AG08395 (cell line): Measurements from ENCODE around the gene SLC35F4.
A peak's percentile ranks its signal among the peaks of the same experiment; 100 is the strongest.
"Not testable (repeated sequence)": the region's sequence is repeated elsewhere in the genome, so short reads cannot be mapped to it uniquely, and the experiment has no call there.

Experiments used
- DNase-seq: peaks from one replicate; pipeline ENCODE4 v3.0.0; 2012; ENCODE audit warnings: mixed read lengths, low spot score

SLC35F4 gene

DNA sequence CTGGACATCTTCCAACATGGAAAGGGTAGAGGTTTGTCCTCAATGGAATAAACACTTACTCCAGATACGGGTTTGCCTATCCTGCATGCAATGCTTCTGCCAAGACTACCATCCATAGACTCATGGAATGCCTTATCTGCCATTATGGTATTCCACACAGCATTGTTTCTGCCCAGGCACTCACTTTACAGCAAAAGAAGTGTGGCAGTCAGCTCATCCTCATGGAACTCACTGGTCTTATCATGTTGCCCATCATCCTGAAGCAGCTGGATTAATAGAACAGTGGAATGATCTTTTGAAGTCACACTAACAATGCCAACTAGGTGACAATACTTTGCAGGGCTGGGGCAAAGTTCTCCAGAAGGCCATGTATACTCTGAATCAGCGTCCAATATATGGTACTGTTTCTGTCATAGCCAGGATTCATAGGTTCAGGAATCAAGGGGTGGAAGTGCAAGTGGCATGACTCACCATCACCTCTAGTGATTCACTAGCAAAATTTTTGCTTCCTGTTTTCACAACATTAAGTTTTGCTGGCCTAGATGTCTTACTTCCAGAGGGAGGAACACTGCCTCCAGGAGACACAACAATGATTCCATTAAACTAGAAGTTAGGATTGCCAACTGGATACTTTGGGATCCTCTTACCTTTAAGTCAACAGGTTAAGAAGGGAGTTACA, 140.4 kb downstream of the SLC35F4 start:
- no peak for DNase-seq

- not testable (repeated sequence) for DNase-seq
Observed at GRCh38 chr14:57722141-57722540, 143.8 kb downstream of the SLC35F4 start.

DNA sequence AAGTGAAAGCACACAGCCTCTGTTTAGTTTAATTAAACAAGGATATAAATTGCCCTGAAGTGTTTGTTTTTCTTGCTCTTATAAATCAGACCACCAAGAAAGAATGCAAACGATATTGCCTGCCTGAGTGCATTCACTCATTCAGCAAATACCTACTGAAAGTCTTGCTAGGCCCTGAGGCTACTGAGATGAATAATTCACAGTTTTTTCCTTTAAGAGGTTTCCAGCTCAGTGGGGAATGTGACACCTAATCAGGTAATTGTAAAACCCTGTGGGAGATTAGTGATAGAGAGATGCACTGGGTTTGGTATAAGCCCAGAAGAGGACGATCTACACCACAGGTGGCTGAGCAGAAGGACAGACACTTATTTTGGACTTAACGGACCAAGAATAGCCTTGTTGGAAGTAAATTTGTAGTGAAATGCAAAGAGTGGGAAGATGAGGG, 151.4 kb downstream of the SLC35F4 start:
- DNase-seq = no peak

DNA sequence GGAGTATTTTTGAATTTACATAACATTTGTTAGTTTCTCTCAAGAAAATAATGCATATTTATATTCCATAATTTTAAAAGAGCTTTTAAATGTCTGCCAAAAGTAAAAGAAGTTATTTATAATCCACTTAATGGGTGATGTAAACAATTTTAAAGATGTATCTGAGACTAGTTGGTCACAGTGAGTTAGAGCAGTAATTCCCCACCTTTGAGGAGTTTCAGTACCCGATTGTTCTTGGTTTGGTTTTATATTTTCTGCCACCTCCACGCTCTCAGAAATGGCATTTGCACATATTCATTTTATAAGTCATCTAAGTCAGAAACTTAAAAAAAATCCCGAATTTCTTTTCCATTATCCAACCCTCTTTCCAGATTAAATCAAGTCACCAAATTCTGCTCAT, 153.2 kb downstream of the SLC35F4 start:
- no peak for DNase-seq

DNA sequence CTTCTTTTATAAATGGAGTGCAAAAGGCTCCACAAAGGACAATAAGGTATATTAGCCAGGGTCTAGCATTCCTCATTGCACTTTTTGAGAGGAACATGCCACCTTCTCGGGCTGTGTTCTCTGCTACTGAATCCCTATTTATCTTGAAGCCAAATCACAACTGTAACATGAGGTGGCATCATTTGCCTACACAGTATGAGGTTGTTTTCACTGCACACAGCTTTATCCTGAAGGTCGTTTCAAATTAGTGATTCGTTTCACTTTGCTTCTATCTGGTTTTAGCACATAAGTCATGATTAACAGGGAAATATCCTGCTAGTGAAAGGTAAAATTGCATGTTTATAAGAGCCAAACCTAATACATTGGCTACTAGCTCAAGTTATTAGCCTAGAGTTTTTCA, 153.8 kb downstream of the SLC35F4 start:
- DNase-seq = no peak

GRCh38 chr14:57709909-57710308, 156.0 kb downstream of the SLC35F4 start:
- no peak for DNase-seq

DNA sequence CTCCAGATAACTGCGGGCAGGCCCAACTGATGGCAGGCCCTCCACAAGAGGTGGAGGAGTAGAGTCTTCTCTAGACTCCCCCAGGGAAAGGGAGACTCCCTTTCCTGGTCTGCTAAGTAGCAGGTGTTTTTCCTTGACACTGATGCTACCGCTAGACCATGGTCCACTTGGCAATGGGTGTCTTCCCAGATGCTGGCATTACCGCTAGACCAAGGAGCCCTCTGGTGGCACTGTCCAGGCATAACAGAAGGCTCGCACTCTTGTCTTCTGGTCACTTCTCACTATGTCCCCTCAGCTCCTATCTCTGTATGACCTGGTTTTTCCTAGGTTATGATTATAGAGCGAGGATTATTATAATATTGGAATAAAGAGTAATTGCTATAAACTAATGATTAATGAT, 156.8 kb downstream of the SLC35F4 start:
- DNase-seq = not testable (repeated sequence)

- DNase-seq = no peak
Observed at GRCh38 chr14:57707219-57707618, 158.7 kb downstream of the SLC35F4 start.

GRCh38 chr14:57704763-57705162, 161.1 kb downstream of the SLC35F4 start:
- DNase-seq = no peak

- no peak for DNase-seq
Observed at GRCh38 chr14:57699947-57700346, 165.9 kb downstream of the SLC35F4 start.

DNA sequence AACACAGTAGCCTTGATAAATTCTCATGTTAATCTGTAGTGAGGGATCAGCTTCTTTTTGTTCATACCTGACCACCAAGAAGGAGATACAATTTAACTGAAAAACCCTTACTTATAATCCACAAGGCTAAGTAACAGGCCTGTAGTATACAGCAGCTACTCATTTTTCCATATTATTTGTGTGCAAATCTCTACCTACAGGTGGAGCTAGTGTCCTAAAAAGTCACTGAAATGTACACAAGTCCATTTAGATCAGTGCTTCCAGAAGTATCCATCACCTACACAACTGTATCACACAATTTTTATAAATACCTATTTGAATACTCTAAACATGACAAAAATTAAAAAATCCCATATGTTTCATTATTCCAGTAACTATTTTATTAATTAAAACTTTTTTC, 173.2 kb downstream of the SLC35F4 start:
- DNase-seq = peak; percentile 60

DNA sequence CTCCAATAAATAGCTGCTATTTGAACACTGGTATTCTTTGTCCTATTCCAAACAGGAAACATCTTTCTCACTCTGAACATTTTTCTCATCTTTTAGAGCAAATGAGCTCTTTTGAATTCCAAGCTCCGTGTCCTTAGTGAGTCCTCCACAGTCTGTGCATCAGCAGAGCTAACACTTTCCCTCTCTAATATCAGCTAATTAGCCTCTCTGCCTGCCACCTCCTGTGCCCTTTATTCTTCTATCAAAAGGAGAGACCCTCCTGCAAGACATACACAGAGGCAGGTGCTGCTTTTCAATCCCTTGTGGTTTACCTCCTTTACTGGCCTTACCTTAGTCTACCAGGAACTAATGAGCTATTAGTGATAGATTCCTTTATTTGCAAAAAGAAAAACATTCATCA, 178.5 kb downstream of the SLC35F4 start:
- no peak for DNase-seq

GRCh38 chr14:57686304-57686703, 179.6 kb downstream of the SLC35F4 start:
- no peak for DNase-seq

DNA sequence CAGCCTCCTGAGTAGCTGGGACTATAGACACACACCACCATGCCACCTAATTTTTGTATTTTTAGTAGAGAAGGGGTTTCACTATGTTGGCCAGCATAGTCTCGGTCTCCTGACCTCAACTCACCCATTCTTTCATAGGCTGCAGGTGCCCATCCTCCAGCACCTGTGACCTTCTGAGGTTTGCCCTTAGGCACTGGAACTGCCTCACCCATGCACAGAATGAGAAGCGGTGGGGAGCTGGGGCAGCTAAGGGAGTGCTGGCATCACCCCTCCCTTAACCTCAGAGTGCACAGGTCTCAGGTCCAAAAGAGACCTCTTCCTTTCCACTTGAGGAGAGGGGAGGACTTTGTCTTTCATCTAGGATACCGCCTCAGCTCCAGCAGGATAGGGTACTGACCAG, 194.9 kb downstream of the SLC35F4 start:
- no peak for DNase-seq

DNA sequence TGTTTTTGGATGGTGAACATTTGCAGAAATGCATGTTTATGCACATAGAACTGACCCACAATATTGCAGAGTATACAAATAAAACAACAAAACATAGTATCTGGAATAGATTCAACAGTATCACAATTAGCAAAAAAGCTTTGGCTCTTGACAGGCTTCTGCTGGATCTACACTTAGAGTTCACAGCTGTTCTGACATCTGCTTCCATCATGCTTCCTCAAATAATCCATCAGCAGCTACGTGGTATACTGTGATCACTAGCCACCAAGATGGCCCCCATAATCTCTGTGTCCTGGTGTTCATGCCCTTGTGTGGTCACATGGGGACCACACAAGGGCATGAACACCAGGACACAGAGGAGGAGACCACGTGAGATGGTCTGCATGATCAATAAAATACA, 205.7 kb downstream of the SLC35F4 start:
- no peak for DNase-seq

DNA sequence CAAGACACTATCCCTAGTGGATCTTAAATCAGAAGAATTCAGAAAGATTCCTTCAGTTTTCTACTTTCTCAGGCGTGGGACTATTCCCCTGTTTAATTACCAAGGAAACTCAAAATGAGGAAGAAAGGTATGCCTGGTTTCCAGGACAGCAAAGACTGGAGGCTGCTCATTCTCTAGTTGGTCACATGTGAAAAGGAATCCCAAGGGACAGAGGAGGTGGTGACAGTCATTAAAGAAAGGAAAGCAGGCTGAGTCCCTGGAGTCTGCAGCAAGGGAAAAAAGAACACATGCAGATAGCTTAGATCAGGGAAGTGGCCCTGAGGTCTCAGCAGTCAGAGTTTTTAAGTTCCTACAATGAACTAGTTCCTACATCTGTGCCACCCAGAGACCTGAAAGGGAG, 206.8 kb downstream of the SLC35F4 start:
- no peak for DNase-seq

DNA sequence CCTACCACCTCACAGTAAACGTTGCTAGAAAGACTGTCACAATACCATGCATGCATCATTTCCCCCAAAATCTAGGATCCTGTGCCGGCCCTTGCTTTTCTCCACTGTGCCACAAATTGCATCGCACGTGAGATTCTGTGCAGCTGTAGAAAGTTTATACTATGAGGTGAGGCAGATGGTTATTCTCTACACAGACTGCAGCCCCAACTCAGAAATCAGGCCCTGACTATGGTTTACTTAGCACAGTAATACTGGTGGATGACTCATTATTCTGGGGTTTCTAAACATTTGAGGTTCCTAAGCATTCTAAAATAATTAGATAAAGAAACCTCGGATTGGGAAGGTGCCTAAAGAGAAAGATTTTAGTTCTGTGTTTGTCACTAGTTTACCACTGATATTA, 208.4 kb downstream of the SLC35F4 start:
- DNase-seq = peak; percentile 9

DNA sequence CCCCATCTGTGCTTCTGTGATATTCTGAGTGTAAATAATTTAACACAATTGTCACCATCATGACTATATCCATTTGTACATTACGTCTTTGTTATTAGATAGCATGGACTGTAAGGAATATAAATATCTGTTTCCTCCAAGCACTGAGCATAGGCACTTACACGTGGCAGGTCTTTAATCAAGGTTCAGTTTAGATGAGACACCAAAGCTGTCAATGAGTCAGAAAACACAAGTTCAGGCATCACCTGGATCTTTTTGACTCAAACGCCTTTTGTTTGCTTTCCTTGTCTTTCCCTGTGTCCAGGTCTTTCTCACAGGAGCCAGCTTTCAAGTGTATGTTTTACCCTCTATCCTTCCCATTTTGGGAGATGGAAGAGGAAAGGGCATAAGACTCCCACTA, 209.0 kb downstream of the SLC35F4 start:
- no peak for DNase-seq

GRCh38 chr14:57652769-57653168, 213.1 kb downstream of the SLC35F4 start:
- DNase-seq = no peak

DNA sequence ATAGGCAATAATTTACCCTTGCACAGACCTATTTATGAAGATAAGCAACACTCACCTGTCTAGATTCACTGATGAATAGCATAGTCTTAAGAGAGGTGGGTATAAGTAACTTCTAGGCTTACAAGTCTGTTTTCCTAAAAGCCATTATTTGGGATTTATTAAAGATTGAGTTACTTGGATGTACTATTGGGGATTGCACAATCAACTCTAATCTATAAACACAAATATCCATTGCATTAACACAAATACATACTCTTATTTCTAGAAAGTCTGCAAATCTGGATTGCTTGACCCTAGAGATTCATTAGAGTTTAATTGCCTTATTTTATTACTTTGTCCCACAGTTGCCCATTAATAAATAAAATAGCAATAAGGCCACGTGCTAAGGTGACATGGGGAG, 224.1 kb downstream of the SLC35F4 start:
- no peak for DNase-seq

DNA sequence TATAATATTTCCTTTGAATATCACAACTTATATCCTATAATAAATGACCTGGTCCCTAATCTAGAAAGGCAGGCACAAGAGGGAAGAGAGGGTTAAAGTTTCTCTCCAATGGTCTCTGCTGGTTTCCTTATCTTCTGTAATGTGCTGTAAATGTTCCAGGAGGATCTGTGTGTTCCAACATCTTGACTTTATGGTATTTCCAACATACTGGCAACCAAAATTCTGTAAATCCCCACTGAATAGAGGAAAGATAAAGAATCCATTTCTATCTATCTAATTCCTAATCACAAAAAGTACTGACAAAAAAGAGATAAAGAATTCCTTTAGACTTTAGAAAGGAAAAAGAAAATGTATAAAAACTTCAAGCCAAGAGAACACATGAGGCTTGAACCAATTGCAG, 225.9 kb downstream of the SLC35F4 start:
- no peak for DNase-seq

GRCh38 chr14:57637901-57638300, 228.0 kb downstream of the SLC35F4 start:
- no peak for DNase-seq

DNA sequence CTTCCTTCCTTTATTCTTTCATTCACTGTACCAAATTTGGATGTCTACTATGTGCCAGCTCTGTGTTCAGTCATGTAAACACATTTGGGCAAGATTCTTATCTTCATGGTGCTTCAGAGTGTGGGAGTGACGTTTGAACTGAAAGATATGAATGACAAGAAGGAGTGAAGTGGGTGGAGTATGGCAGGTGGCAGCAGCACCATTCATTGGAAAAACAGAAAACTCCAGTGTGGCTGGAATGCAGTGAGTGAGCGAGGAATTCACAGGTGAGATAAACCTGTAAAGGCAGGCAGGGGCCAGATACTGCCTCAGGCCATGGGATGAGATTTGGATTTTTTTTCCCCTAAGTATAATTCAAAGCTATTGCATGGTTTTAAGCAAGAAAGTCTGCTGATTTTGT, 231.6 kb downstream of the SLC35F4 start:
- no peak for DNase-seq

DNA sequence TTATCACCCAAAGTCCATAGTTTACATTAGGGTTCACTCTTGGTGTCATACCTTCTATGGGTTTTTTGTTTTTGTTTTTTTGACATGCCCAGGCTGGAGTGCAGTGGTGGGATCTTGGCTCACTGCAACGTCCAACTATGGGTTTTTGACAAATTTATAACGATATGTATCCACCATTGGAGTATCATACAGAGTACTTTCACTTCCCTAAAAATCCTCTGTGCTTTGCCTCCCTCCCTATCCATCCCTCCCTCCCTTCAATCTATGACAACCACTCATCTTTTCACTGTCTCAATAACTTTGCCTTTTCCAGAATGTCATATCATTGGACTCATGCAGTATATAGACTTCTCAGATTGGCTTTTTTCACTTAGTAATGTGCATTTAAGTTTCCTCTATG, 233.2 kb downstream of the SLC35F4 start:
- no peak for DNase-seq

DNA sequence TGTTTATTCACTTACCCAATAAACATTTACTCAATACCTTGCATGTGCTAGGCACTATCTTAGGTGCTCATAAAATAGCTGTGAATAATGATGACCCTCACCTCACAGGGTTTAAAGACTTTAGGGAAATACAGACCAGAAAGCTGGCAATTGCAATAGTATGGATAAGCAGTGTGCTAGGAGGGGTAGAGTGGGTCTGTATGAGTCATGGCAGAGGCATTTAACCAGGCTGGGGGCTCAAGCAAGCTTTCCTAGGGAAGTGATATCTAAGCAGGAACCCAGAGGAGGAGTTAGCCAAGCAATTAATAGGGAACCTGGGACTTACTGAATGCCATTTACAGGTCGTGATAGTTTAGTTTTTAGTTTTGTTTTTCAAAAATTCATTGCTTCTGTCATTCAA, 248.4 kb downstream of the SLC35F4 start:
- no peak for DNase-seq
